ENCODE data around the gene ZNF333.

ZNF333 gene

DNA sequence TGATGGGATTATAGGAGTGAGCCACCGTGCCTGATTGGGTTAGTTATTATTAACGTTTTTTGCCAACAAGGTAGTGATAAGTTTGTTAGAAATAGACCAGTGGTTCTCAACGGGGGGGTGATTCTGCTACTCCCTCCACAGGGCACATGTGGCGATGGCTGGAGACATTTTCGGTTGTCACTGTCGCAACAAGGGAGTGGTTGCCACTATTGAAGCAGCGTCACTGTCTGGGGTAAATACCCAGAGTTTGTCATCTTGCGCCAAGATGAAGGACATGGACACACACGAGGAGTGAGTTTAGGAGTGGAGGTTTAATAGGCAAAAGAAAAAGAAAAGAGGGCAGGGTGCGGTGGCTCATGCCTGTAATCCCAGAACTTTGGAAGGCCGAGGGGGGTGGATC is 34.1 kb upstream of the ZNF333 start:
- TF ChIP-seq, protein P1, sequence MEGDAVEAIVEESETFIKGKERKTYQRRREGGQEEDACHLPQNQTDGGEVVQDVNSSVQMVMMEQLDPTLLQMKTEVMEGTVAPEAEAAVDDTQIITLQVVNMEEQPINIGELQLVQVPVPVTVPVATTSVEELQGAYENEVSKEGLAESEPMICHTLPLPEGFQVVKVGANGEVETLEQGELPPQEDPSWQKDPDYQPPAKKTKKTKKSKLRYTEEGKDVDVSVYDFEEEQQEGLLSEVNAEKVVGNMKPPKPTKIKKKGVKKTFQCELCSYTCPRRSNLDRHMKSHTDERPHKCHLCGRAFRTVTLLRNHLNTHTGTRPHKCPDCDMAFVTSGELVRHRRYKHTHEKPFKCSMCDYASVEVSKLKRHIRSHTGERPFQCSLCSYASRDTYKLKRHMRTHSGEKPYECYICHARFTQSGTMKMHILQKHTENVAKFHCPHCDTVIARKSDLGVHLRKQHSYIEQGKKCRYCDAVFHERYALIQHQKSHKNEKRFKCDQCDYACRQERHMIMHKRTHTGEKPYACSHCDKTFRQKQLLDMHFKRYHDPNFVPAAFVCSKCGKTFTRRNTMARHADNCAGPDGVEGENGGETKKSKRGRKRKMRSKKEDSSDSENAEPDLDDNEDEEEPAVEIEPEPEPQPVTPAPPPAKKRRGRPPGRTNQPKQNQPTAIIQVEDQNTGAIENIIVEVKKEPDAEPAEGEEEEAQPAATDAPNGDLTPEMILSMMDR (IDR thresholded peaks at IDR 0.05; ENCODE audit: low read depth, low read length): no peak
- no peak for DNase-seq

DNA sequence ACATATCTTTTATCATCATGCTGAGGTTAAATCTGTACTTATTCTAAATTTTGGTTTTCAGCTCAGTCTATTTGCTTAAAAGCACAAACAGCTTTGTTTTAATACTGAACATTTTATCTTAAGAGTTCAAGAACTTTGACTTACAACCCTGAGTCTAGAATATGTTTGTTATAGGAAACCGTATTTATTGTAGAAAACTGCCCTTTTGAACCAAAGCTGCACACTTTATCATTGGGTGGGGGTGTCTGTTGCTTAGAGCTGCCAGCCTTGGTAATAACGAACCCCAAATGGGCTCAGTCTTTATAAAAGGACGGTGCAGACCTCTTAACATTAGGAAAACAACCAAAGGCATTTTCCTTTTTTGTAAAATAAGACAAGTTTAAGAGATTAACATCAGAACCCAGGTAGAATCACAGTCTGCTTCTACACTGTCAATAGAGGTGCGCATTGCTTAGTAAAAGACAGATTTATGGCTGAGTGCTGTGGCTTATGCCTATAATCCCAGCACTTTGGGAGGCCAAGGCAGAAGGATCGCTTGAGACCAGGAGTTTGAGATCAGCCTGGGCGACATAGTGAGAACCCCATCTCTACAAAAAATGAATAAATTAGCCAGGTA is 29.9 kb upstream of the ZNF333 start:
- H3K9me3 ChIP-seq: no peaks in the 10 kb centered on the region
- H3K4me3 ChIP-seq (ENCODE audit: low read depth, low read length): no peak overlapping the region
- no peaks in the 10 kb centered on the region for H3K4me1 ChIP-seq
- peaks cover 27% of the 10 kb centered on the region for H3K27me3 ChIP-seq
- DNase-seq: no peak
- no peaks in the 10 kb centered on the region for H3K36me3 ChIP-seq
- TF ChIP-seq, protein P1 (IDR thresholded peaks at IDR 0.05; ENCODE audit: low read depth, low read length): no peak

More for the DNA sequence above, 34.1 kb upstream of the ZNF333 start:
- Histone ChIP-seq H3K4me3 (ENCODE audit: low read depth, low read length) (no peak overlapping the region), H3K9me3 (no peaks in the 10 kb centered on the region), H3K36me3 (no peaks in the 10 kb centered on the region), H3K4me1 (no peaks in the 10 kb centered on the region), H3K27me3 (peaks cover 22% of the 10 kb centered on the region)

DNA sequence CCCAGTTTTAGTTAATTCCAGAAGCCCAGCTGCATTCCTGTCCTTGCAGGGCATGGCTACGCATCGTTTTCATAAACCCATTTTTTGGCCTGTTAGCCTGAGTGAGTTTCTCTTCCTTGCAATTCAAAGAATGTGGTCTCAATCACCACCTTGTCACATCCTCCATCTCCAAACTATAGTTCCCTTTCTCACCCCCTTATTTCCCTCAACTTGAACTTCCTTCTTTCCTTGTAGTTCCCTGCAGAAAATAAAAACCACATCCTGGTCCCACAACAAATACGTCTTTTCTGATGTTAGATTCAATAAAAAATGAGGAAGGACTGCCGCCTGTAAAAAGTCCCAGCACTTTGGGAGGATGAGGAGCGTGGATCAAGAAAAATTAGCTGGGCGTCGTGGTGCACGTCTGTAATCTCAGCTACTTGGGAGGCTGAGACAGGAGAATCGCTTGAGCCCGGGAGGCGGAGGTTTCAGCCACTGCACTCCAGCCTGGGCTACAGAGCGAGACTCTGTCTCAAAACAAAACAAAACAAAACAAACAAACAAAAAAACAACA is 28.4 kb upstream of the ZNF333 start:
- Histone ChIP-seq H3K36me3 (no peaks in the 10 kb centered on the region), H3K9me3 (no peaks in the 10 kb centered on the region), H3K4me3 (ENCODE audit: low read depth, low read length) (no peak overlapping the region), H3K4me1 (no peaks in the 10 kb centered on the region), H3K27me3 (peaks cover 26% of the 10 kb centered on the region)
- no peak for DNase-seq
- TF ChIP-seq, protein P1 (IDR thresholded peaks at IDR 0.05; ENCODE audit: low read depth, low read length): no peak

DNA sequence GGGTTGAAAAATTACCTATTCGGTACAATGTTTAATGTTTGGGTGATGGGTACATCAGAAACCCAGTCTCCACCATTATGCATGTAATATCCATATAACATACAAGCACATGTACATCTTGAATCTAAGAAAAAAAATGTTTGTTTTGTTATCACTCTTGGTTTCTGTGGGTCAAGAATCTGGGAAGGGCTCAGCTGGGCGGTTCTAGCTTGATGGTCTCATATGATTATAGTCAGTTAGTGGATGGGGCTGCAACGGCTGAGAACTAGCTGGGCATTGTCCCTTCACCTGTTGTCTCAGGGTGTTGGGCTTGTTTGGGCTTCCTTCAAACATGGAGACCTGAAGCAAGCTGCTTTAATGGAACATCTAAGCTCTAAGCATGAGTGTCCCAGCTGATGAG is 19.9 kb upstream of the ZNF333 start:
- Histone ChIP-seq H3K9me3 (no peaks in the 10 kb centered on the region), H3K36me3 (no peaks in the 10 kb centered on the region), H3K27me3 (peaks cover 4% of the 10 kb centered on the region), H3K4me3 (ENCODE audit: low read depth, low read length) (no peak overlapping the region), H3K4me1 (no peaks in the 10 kb centered on the region)
- TF ChIP-seq, protein P1 (IDR thresholded peaks at IDR 0.05; ENCODE audit: low read depth, low read length): no peak
- DNase-seq: no peak

DNA sequence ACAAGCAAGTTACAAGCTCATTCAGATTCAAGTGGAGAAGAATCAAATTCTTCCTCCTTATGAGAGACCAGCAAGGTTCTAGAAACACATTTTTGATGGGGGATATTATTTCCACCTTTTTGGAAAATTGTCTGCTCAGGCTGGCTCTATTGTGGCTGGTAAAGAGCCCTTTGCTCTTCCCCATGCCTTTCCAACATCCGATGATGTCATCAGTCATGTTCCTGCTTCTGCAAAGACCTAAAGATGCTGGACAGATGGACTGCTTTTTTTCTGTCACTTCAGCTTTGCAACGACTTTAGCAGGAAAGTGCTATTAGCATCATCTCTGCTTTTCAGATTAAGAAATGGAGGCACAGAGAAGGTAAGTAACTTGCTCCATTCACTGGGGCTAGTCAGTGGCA is 19.4 kb upstream of the ZNF333 start:
- H3K9me3 ChIP-seq: no peaks in the 10 kb centered on the region
- peaks cover 5% of the 10 kb centered on the region for H3K27me3 ChIP-seq
- DNase-seq: no peak
- no peak overlapping the region for H3K4me3 ChIP-seq (ENCODE audit: low read depth, low read length)
- TF ChIP-seq, protein P1 (IDR thresholded peaks at IDR 0.05; ENCODE audit: low read depth, low read length): no peak
- no peaks in the 10 kb centered on the region for H3K36me3 ChIP-seq
- no peaks in the 10 kb centered on the region for H3K4me1 ChIP-seq

DNA sequence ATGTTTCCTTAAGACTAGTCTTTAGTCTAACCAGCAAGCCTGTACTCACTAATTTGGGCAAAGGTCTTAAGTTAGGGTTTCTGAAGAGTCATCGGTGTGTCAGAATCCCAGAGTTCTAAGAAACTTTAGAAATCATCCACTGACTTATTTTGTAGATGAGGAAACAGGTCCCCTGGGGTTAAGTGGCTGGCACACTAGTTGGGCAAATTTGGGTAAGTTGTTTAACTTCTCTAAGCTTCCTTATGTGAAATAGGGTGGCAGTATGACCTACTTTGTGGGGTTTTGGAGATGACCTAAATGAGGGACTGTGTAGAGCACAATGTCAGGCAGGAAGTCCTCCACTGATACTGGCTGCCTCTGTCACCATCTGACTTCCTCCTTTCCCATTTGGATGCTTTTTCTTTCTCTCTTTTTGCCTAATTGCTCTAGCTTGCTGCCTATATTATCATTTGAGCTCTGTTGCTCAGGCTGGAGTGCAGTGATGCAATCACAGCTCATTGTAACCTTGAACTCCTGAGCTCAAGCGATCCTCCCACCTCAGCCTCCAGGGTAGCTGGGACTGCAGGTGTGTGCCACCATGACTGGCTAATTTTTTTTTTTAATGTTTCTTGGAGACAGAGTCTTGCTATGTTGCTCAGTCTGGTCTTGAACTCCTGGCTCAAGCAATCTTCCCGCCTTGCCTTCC is 17.5 kb upstream of the ZNF333 start:
- TF ChIP-seq, protein P1 (IDR thresholded peaks at IDR 0.05; ENCODE audit: low read depth, low read length): no peak
- Histone ChIP-seq H3K4me1 (no peaks in the 10 kb centered on the region), H3K4me3 (ENCODE audit: low read depth, low read length) (no peak overlapping the region), H3K36me3 (no peaks in the 10 kb centered on the region), H3K9me3 (no peaks in the 10 kb centered on the region), H3K27me3 (peaks cover 12% of the 10 kb centered on the region)
- no peak for DNase-seq

Data from BE2C (cell line).